HepG2 (cell line): ENCODE data around the gene SBSN. TPM values are rescaled to one million over a fixed set of nuclear protein-coding genes. Genes with fewer than 3 reads are reported as not detected.
A peak's percentile ranks its signal among the peaks of the same experiment; 100 is the strongest.

Source experiments
- ATAC-seq: fragments of 200-7000 bp; cut with Tn5 transposase; 3 replicates; pipeline ENCODE4 v1.9.1; 2020; ENCODE audit warnings: mild to moderate bottlenecking, moderate library complexity
- BruUV-seq: library from RNA; stranded (reverse); fragments of 400-500 nt; replicated peaks from 2 replicates; lab custom pipeline; 2021; lab: Mats Ljungman, UMichigan
- CTCF ChIA-PET: fragments of 300-600 bp; formaldehyde crosslinking; extraction: SDS; loops from one replicate; lab custom pipeline; 2021; ENCODE audit warnings: low total read pairs, inconsistent platforms, low intra/inter-chr PET ratio; lab: Yijun Ruan, JAX
- POLR2A ChIA-PET: fragments of 350-600 bp; sonication (Branson Sonifier 250); formaldehyde crosslinking; loops from one replicate; lab custom pipeline; 2020; ENCODE audit warnings: antibody characterized with exemption, inconsistent platforms; lab: Yijun Ruan, JAX
- DNase-seq: peaks from one replicate; pipeline ENCODE4 v3.0.0-alpha.2; 2015; ENCODE audit warnings: low spot score
- FAIRE-seq: peaks from 3 replicates; lab custom pipeline; 2011; peaks lifted over from hg19 to GRCh38; lab: Jason Lieb, UNC
- H2AFZ ChIP-seq: one replicate; pipeline ENCODE4 v1.6.1; 2011; ENCODE audit warnings: low read length, inconsistent platforms
- H3K27ac ChIP-seq: fragments of 300-600 bp; 3 replicates; pipeline ENCODE4 v1.8.0; 2011; ENCODE audit warnings: mixed run types, mild to moderate bottlenecking, mixed read lengths, low read length, inconsistent platforms; ENCODE audit not compliant: insufficient read depth; ENCODE audit errors: extremely low read length
- H3K27me3 ChIP-seq, 2 experiments: fragments of 200-600 bp in 1 of 2; 2 replicates in 1 of 2; 3 replicates in 1 of 2; pipeline versions ENCODE4 v1.6.0 to v1.8.0; 2011; ENCODE audit warnings: low read length in 2 of 2, mild to moderate bottlenecking in 2 of 2, moderate library complexity in 2 of 2, inconsistent platforms in 1 of 2; ENCODE audit not compliant: insufficient read depth in 2 of 2, control insufficient read depth in 1 of 2
- H3K36me3 ChIP-seq, 2 experiments: fragments of 200-600 bp in 1 of 2; replicated peaks in 1 of 2; 2 replicates in 1 of 2; 3 replicates in 1 of 2; pipeline versions ENCODE4 v1.5.1 to v1.8.0; 2011; ENCODE audit warnings: low read length in 2 of 2, inconsistent platforms in 1 of 2; ENCODE audit not compliant: insufficient read depth in 2 of 2, control insufficient read depth in 1 of 2
- H3K4me1 ChIP-seq: 2 replicates; pipeline ENCODE4 v1.5.1; 2012; ENCODE audit warnings: low read length, inconsistent platforms; ENCODE audit not compliant: insufficient read depth
- H3K4me2 ChIP-seq: 2 replicates; pipeline ENCODE4 v1.6.0; 2011; ENCODE audit warnings: low read depth, low read length, inconsistent platforms
- H3K4me3 ChIP-seq, 3 experiments: fragments of 200-600 bp in 1 of 3; sonication (generic), shearing (Covaris generic) in 1 of 3; replicated peaks in 1 of 3; 2 replicates each; pipeline ENCODE4 v1.5.1; 2011 to 2016; ENCODE audit warnings: low read length in 3 of 3, inconsistent platforms in 2 of 3, low read depth in 2 of 3, mild to moderate bottlenecking in 2 of 3, control low read depth in 1 of 3, mixed read lengths in 1 of 3; ENCODE audit not compliant: insufficient read depth in 1 of 3
- H3K79me2 ChIP-seq: one replicate; pipeline ENCODE4 v1.6.1; 2011; ENCODE audit warnings: low read length, inconsistent platforms; ENCODE audit not compliant: insufficient read depth
- H3K9ac ChIP-seq: 2 replicates; pipeline ENCODE4 v1.6.0; 2011; ENCODE audit warnings: mild to moderate bottlenecking, low read depth, low read length, inconsistent platforms; ENCODE audit not compliant: insufficient read depth
- H3K9me3 ChIP-seq: 2 replicates; pipeline ENCODE4 v1.5.1; 2012; ENCODE audit warnings: mild to moderate bottlenecking, low read length
- H4K20me1 ChIP-seq: 2 replicates; pipeline ENCODE4 v1.6.0; 2011; ENCODE audit warnings: inconsistent platforms, mild to moderate bottlenecking, low read length, moderate library complexity; ENCODE audit not compliant: insufficient read depth
- CEBPG ChIP-seq: IDR thresholded peaks from 2 replicates; pipeline ENCODE4 v1.6.1; 2016
- HOXA9 ChIP-seq: sonication (generic); formaldehyde crosslinking; IDR thresholded peaks from 2 replicates; pipeline ENCODE4 v1.8.1; 2022; ENCODE audit warnings: missing genetic modification reagents, mild to moderate bottlenecking, moderate library complexity, borderline replicate concordance
- SNRNP70 ChIP-seq: fragments of 200-400 bp; formaldehyde crosslinking; IDR thresholded peaks from 2 replicates; pipeline ENCODE4 v1.6.1; 2017; ENCODE audit warnings: mild to moderate bottlenecking, low read depth, low read length, moderate library complexity
- TEAD3 ChIP-seq: optimal IDR thresholded peaks from 2 replicates; pipeline ENCODE3; 2016; ENCODE audit warnings: borderline replicate concordance
- ZFY ChIP-seq: sonication (generic); formaldehyde crosslinking; IDR thresholded peaks from 2 replicates; pipeline ENCODE4 v1.4.0; 2020; ENCODE audit warnings: missing genetic modification reagents
- ZKSCAN8 ChIP-seq: IDR thresholded peaks from 2 replicates; pipeline ENCODE4 v1.6.1; 2016; ENCODE audit warnings: borderline replicate concordance, missing genetic modification reagents, missing compliant biosample characterization
- ZNF354B ChIP-seq: sonication (generic); formaldehyde crosslinking; IDR thresholded peaks from 2 replicates; pipeline ENCODE4 v1.8.0; 2022; ENCODE audit warnings: mild to moderate bottlenecking, missing genetic modification reagents
- ZNF788 ChIP-seq: sonication (generic); formaldehyde crosslinking; IDR thresholded peaks from 2 replicates; pipeline ENCODE4 v1.5.0; 2020; ENCODE audit warnings: mild to moderate bottlenecking, missing genetic modification reagents, borderline replicate concordance
- WGBS: methylation state at CpG from one replicate; pipeline ENCODE4 v1.1.6; 2017; ENCODE audit warnings: low lambda C conversion rate; 5-methylcytosine and 5-hydroxymethylcytosine counted together
- in situ Hi-C: cut with HindIII; loops from 2 replicates; pipeline ENCODE4 v1.10.0; 2017; ENCODE audit warnings: low pct_unique_long_range_greater_than_20kb; ENCODE audit not compliant: extremely low pct_ligation_motif_present
- intact Hi-C: fragments of 100-400 bp; cut with micrococcal nuclease; formaldehyde crosslinking; loops from one replicate; pipeline ENCODE4 v1.10.0; 2022; ENCODE audit not compliant: unreplicated experiment
- polyA plus RNA-seq, 8 experiments: library from polyadenylated mRNA; depleted of rRNA in 3 of 8; stranded (reverse) in 7 of 8; unstranded in 1 of 8; fragments of >200 nt; fragmentation: Illumina TruSeq in 4 of 8; extraction: Trizol in 4 of 8; gene quantifications; 2 replicates each; pipeline versions ENCODE4 v1.2.1 to v1.2.3, GENCODE V29; 2011 to 2016; ENCODE audit warnings: low read depth in 4 of 8, missing spikeins in 1 of 8, mixed read lengths in 1 of 8; ENCODE audit not compliant: insufficient read depth in 1 of 8
- total RNA-seq, 5 experiments: library from RNA; depleted of rRNA; stranded (reverse); fragments of >200 nt; fragmentation: Illumina TruSeq; extraction: Trizol; gene quantifications; 2 replicates each; pipeline ENCODE4 v1.2.3, GENCODE V29; 2016; ENCODE audit warnings: low read depth in 1 of 5

Gene SBSN
- total and polyA plus RNA-seq, 2 of the 13 experiments (the other 11 are each of a cell fraction or from before 2014, with no cell fraction given): not detected

- DNase-seq: no peak
- POLR2A ChIA-PET: interaction anchor here (0.9 kb wide), 2 partner anchors 101 to 294 kb away, joined by 3 read pairs; no protein-coding TSS in a partner anchor
- Histone ChIP-seq H3K27me3 (no peaks in the 10 kb centered on the region; a peak in 1 of 5 replicates), H3K4me1 (peaks cover 48% of the 10 kb centered on the region), H3K4me3 (peak overlapping the region; percentile 89 to 96 (median 92)), H3K9ac (peak overlapping the region; percentile 88), H3K36me3 (peaks cover 0 to 3% of the 10 kb centered on the region in 2 experiments; a peak in 3 of 5 replicates), H2AFZ (no peak overlapping the region), H3K4me2 (peak overlapping the region; percentile 97), H3K9me3 (no peaks in the 10 kb centered on the region), H4K20me1 (no peaks in the 10 kb centered on the region), H3K79me2 (peaks cover 25% of the 10 kb centered on the region), H3K27ac (peak overlapping the region; percentile 66)
- FAIRE-seq: no peak
- 0 out of 3 replicates have a peak, but pooled peaks have one; percentile 2 for ATAC-seq
- CTCF ChIA-PET: no interaction called here
- intact Hi-C loops: no loop called here
- no TSS peak for BruUV-seq
- in situ Hi-C loops: no loop called here
- 34% methylated on average over 2 of the region's 3 CpGs for WGBS
- TF ChIP-seq ZNF788 (CRISPR knock-in tag) (0 out of 2 replicates have a peak, but pooled peaks have one; percentile 50), CEBPG (peak; percentile 31; the same call in 1 of the 2 replicates), ZFY (0 out of 2 replicates have a peak, but pooled peaks have one; percentile 26), ZKSCAN8 (CRISPR knock-in tag) (peak; percentile 86; the same call in 1 of the 2 replicates), TEAD3 (peak; percentile 41), SNRNP70 (no peak), HOXA9 (no peak), ZNF354B (CRISPR knock-in tag) (no peak)
These were observed 16.1 kb upstream of the SBSN start for GRCh38 chr19:35544110-35544802.
